NK-92 (cell line): ENCODE results near the gene SLC8A3.

Source experiments
- DNase-seq: peaks from one replicate; lab custom pipeline; 2025; ENCODE audit not compliant: unreplicated experiment; lab: John Stamatoyannopoulos, UW

Gene SLC8A3

DNA sequence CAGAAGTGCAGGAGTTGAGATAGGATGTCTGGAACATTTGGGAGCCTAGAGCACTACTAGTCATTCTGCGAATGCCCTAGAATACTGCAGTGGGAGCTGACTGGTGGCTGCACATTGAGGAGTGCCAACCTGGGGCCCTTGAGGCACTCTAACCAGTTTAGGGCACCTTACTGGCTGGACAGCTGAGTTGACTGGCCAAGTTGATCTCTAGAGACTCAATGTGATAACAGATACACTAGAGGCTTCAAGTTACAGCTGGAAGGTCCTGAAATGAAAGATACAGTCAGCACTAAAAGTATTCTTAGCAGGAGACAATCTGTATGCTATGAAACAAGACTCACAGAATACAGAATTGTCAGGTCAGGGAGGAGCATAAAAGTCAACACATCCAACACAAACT, 8.0 kb downstream of the SLC8A3 start:
- DNase-seq, result no peak

DNA sequence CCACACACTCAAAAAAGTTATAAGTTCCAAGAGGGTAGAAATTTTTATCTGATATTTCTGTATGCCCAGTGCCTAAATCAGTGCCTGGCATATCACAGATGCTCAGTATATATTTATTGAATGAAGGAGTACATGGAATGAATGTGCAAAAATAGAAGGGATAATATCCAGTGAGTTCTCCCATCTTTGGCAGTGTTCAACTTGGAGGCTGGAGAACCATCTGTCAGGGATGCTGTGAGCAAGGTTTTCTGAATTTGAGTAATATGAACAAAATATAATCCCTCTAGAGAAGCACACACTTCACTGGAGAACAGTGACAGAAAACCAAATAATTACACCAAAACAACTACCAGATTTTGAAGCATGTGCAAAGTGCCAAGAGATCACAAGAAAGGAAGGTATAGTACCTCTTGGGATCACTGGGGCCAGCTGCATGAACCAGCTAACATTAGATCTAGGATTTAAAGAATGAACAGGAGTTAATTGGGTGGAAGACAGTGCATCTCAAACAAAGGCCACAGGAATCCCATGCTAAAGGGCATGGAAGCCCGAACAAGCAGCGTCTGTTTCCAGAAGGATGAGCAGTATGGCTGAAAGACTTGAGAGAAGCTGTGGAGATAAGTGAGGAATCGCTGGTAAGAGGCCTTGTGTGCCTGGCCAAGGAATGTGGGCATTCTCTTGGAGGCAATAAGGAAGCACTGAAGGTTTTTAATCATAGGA, 11.5 kb downstream of the SLC8A3 start:
- DNase-seq, result no peak

DNA sequence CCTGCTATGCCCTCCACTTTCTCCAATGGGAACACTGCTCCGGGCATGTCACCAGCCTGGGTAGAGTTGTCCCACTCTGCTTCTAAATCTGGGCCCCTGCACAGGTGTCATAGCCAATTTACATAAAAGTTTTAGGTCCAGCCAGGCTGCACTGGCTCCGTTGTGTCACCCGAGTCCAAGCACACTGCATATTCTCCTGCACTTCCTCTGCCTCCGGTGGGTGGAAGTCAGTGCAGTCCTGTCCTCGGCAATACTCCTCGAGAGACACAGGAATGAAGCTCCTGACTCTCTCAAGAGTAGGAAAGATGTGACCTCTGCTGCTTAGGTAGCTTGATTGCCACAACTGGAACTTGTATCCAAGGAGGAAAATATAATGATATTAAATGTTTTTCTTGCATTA, 15.2 kb downstream of the SLC8A3 start:
- no peak for DNase-seq

DNA sequence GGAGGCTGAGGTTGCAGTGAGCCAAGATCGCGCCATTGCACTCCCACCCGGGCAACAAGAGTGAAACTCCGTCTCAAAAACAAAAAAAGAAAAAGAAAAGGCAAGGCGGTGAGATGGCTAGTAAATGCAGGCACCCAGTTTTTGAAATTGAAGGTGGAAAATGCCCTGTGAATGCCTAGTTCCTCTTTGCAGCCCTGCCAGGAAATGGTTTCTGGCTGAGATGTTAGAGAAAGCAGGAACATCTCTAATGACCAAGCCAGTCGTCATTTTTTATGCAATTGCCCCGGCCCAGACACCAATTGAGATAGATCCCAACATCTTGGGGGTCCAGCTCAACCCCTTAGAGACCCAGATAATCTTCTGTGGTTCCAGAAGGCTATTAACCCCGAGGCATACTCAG, 17.0 kb downstream of the SLC8A3 start:
- no peak for DNase-seq

DNA sequence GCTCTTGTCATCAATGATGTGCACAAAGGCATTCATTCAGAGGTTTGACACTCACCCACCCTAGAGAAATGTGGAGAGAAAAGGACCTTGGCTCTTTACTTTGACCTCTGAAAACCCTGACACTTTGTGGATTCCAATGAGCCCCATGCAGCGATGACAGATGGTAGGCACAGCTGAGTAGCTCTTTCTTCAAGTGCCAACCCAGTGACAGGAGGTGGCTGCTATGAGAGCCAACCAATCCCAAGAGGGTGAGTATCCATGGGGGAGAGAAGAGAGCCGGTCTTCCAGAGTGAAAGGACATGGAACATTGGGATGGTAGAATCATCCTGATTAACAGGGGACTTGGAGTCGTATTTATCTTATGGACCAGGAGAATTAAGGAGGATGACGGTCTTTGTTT, 17.8 kb downstream of the SLC8A3 start:
- no peak for DNase-seq

DNA sequence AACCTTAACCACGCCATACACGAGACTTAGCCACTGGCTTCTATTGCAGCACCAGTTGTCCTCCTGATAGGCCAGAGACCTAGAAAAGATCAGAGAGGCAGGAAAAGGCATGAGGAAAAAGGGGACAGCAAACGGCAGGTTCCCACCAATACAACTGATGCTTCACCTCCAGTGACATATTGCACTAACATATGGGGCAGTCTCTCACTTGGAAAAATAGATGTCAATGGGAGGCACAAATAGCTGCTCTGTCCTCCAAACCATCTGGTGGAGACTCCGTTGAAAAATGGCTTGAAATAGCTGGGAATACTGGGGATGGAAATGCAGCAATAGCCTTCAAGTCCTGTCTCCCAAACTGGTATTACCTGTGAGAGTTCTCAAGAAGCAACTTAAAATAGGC, 20.3 kb downstream of the SLC8A3 start:
- DNase-seq, result no peak

DNA sequence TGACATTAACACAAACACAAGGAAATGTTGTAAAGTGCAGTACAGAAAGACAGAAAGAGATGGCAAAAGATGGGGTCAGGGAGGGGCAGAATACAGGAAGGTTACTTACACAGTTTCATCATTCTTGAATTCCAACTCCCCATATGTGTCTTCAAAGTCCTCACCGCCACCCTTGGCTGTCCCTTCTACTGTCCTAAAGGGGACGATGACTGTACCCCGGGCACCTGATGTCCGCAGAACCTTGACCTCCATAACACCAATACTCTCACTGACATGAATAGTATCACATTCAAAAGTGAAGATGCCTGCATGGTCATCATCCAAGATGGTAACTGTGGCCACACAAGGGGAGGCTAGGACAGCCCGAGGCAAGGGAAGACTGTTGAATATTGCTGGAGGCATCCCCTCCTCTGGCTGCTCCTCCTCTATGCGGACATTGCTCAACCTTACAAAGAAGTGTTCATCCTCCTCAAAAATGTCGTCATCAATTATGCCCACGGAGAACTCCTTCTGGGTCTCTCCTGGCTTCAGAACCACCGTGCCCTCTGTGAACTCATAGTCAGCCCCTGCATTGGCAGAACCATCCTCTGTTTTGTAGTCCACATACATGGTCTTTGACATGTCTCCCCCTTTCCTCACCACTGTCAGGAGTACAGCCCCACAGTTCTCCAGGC, 22.1 kb downstream of the SLC8A3 start:
- DNase-seq, result no peak

DNA sequence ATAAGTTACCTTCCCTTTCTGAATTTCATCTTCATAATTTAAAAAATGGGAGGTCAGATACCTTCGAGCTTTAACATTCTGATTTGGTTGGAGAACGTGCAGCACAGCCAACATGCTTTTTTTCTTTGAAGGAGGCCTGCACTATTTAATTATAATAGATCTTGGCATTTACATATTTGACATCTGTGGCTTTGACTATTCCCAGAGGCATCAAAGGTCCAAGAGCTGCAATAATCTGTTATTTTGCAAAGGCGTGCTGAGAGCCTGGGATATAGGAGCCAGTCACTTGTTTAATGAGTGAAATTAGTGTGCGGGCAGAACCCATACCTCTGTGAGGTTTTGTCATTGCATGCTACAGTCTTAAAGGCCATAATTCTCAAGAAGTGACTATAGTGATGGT, 26.4 kb downstream of the SLC8A3 start:
- DNase-seq, result no peak

DNA sequence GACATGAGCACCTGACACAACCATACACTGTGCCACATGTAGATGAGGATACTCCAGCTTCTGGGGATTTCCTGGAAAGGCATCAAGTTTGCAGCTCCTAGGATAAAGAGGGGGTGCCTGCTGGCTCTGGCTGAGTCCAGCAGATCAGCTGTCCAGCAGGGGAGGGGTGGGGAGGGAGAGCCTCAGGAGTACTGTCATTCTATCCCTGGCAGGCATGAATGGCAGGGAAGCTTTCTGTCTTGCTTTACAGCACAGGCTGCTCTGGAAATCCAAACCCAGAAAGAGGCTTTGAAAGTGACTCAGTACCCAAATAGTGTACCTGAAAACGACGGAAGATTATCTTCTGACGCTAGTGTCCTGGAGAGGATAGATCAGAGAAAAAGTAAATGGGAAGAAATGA, 32.2 kb downstream of the SLC8A3 start:
- no peak for DNase-seq

DNA sequence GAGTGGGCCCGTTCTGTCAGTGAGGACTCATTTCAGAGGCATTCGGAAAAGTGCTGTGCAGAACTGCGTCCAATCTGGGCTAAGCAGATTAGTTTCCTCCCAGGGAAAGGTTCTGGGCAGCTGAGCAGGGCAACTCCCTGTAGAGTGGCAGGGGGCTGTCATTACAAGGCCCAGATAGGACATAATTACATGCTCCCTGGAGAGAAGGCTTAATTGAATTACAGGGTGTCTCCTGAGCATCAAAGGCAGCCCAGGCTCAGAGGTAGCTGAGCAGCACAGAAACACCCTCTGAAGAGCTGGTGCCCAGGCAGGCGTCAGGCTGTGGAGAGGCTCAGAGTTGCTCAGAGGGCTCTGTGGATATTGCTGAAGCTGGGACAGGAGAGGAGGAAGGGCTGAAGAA, 36.0 kb downstream of the SLC8A3 start:
- DNase-seq, result no peak

DNA sequence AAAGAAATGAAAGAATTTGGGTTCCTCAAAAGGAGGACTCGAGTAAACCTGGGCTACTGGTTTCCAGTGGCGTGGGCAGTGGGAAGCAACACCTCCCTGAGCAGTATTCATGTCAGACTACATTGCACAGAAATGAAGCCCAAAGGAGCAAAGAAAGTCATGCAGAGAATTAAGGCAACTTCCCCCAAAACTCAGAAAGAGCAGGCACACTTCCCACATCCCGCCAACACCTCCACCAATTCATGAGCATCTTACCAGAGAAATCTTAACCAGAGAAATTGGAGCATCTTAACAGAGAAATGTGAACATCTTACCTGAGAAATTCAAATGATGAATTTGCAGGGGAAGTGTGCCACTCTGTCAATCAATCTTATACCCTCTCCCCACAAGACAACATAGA, 36.7 kb downstream of the SLC8A3 start:
- DNase-seq, result no peak

DNA sequence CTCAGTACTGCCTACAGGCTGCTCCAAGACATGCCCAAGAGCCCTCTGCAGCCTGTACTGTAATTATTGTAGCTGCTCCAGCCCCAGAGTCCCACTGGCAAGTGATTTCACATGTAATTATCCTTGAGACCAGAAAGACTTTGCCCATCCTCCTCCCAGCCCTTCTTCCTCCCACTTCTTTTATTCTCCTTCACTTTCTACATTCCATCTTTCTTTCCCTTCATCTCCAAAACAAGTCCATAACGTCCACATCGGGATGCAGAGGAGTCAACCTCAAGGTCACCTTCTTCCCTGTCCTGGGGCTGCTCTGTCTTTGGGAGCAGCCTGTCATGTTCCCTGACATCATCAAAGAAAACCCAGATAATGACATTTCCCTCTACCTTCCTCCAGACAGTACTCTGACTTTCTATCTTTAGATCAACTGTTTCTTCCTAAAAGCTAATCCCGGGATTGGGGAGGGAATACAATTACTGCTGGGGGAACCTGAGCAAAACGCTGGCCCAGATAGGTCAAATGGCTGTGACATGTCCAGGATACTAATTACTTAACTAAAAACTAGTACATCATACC, 39.1 kb downstream of the SLC8A3 start:
- no peak for DNase-seq

DNA sequence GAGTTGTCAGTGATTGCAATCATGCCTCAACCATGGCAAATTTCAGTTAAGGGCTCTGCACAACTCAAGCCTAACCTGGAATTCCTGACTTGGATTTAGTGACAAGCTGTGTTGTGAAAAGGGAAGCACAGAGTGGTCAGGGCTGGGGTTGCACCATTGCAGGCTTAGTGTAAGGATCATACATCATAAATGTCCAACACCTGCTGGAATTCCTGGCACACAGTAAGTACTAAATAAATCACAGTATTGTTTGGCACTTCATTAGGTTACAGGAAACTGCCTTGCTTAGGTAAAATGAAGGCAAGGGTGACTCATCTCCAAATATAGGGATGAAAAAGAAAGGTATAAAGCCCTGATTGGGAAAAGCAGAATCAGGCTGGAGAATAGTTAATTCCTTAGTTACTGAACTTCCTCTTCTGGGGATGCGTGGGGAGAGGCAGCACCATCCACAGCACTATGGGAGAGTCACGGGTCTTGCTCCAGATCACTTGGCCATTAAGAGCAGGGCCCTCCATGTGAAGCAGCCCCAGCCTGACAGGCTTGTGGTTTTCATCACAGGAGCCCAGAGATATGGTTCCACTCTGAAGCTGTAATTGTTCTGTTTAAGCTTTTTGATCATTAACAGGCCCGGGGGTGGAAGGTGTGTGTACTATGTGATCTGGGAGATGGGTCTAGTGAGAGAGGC, 39.7 kb downstream of the SLC8A3 start:
- DNase-seq, result no peak

DNA sequence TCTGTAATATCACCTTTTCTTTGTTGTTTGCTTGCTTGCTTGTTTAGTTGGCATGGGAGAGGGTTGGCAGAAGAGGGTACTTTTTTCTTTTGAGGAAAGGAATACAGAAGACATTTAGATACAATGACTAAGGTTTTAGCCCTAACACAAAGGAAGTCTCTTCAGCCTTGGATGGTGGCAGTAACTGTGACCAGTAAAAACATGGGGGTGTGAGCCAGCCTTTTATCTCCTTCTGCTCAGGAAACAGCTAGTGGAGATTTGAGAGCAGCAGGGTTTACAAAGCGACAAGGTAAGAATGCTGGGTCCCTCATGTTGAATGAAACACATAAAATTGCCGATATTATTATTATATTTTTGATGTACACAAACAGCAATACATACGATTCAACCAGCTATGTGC, 40.4 kb downstream of the SLC8A3 start:
- DNase-seq, result no peak

DNA sequence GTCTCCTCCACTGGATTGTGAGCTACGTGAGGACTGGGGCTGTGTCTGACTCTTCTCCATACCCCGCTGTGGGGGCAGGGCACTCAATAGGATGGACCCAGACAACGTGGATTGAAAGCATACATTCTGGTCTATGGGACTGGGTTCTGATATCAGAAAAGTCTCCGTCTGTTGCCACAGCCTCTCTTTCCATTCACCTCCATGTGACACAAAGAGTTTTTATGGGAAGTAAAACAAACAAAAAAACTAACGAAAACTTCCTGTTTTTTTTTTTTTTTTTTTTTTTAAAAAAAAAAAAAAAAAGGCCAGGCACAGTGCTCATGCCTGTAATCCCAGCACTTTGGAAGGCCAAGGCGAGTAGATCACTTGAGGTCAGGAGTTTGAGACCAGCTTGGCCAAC, 44.7 kb downstream of the SLC8A3 start:
- DNase-seq, result no peak

DNA sequence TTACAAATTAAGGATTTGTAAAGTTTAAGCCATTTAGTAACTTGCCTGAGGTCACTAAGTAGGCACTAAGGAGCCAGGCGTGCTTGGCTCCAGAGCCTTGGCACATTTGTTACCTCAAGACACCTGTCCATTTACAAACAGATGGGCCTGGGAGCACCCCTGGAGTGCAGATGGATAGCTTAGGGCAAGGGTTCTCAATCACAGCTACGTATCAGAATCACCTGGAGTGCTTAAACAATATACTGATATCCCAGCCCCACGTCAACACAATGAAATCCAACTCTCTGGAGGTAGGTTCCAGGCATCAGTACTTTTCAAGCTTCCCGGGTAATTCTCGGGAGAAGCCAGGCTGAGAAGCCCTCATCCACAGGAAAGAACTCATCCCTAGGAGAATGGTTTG, 45.4 kb downstream of the SLC8A3 start:
- no peak for DNase-seq

DNA sequence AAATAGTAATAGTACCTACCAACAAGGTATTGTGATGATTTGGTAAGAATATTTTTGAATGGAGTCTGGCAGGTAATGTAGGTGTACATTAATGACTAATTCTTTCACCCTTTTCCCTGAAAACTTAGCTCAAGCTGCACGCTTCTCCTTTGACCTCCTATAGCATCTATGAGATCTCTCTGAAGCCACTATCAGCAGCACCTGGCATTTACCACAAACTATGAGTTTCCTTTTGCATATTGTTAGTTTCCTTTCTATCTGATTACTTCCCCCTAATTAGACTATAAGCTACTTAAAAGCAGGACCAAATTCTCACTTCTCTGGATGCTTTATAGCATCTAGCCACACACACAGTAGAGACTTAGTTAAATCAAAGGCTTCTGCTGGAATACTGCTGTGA, 48.1 kb downstream of the SLC8A3 start:
- DNase-seq, result no peak

DNA sequence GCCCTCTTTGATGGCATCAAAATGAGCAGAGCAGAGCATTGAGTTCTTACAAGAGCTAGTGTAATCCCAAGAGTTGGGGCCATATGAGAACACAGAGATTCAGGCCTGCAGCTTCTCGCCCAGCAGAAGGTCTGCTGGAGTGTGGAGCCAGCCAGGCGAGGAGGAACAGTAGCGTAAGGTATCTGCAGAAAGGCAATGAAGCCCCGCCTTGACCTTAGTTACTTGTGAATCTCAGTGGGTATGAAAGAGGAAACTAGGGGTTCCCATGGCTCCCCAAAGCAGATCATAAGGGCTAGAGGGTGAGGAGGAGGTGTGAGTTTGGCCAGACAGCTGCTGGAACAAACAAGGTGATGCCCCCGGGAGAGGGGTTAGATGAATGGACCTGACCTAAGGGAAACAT, 49.4 kb downstream of the SLC8A3 start:
- DNase-seq, result no peak

DNA sequence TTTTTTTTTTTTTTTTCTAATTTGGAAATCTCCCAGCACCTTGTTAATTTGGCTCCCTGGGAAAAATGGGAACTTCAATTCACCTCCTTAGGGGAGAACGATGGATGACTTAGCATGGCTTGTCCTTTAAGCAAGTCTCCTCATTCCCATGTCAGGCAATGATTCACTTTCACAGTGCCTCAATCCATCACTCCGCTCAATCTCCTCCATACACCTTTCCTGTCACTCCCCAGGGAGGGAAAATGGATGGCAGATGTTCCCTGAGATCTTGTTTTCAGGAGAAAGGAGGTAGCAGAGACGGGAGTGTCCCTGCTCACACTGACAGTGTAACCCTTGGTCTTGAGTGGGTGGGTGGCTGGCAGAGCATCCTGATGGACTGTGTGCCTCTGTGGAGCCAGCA, 51.0 kb downstream of the SLC8A3 start:
- no peak for DNase-seq

DNA sequence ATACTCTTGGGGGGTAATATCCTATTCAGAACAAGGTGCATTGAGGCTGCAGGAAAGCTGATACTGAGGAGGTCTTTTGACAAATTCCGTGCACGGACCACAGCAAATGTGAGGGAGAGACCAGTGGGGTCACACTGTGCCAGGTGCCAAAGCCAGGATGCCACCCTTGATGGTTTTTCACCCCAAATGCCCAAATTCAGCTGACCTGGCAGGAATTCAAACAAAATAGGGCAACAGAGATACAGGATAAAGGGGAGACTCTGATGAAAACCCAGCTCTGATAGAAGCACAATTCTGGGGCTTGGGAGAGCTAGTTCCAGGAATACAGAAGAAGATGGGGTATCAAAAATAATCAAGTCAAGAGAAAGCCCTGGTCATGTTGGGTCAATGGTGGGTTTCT, 55.3 kb downstream of the SLC8A3 start:
- no peak for DNase-seq

DNA sequence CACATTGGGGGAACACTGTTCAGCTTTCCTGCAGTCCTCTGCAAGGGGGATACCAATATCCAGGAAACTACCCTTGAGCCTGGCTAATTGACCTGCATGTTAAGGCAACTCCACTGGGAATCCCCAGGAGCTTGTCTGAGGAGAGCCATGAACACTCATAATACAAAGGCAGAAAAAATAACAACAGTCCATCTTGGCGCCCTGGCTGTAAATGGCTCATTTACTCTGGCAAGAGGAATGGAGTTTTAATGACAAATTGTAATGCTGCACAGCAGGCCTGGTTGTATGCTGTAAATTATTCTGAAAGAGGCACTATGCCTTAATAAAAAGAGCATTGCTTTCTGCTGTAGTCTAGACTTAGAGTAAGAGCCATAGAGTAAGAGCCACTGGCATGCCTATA, 58.3 kb downstream of the SLC8A3 start:
- no peak for DNase-seq

DNA sequence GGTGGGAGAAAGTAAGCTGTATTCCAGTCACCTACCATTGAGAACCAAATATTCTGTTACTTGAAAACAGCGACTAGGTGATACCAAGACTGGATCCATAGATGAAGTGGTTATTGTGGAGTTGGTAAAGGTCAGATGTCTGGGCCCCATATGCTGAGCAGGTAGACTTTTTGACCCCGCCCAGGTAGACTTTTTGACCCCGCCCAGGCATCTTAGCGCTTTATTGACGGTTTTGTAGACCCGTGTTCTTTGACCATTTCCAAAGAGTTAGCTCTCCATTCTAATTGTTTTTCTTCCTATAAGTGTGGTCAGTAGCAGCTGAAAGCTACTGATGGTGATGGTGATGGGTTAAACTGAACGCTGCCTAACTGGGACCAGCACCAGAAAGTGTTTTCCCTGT, 61.6 kb downstream of the SLC8A3 start:
- DNase-seq, result no peak
